WERI-Rb-1 (cell line): ENCODE measurements around the gene MYOT.

Source experiments
- DNase-seq: peaks from one replicate; pipeline ENCODE4 v3.0.0-alpha.2; 2020
- H3K27ac ChIP-seq: fragments of 250-450 bp; sonication (Bioruptor Pico); 2 replicates; pipeline ENCODE4 v1.5.1; 2020; ENCODE audit warnings: mild to moderate bottlenecking, moderate library complexity
- H3K27me3 ChIP-seq: fragments of 250-450 bp; sonication (Bioruptor Pico); 2 replicates; pipeline ENCODE4 v1.5.1; 2021; ENCODE audit warnings: mild to moderate bottlenecking, low read depth, moderate library complexity; ENCODE audit not compliant: insufficient read depth, severe bottlenecking
- H3K36me3 ChIP-seq: fragments of 250-450 bp; sonication (Bioruptor Pico); 2 replicates; pipeline ENCODE4 v1.5.1; 2020; ENCODE audit warnings: mild to moderate bottlenecking, moderate library complexity
- H3K4me3 ChIP-seq: 2 replicates; pipeline ENCODE4 v1.5.1; 2011; ENCODE audit warnings: low read depth, mild to moderate bottlenecking, control low read depth, low read length
- H3K9me3 ChIP-seq: fragments of 250-450 bp; sonication (Bioruptor Pico); 2 replicates; pipeline ENCODE4 v1.5.1; 2021; ENCODE audit warnings: mild to moderate bottlenecking, moderate library complexity; ENCODE audit not compliant: severe bottlenecking
- TF ChIP-seq, protein P1 (sequence below): IDR thresholded peaks from 2 replicates; pipeline ENCODE4 v1.5.1; 2011; ENCODE audit warnings: low read depth, mild to moderate bottlenecking, control low read depth, inconsistent platforms, low read length

MYOT gene

DNA sequence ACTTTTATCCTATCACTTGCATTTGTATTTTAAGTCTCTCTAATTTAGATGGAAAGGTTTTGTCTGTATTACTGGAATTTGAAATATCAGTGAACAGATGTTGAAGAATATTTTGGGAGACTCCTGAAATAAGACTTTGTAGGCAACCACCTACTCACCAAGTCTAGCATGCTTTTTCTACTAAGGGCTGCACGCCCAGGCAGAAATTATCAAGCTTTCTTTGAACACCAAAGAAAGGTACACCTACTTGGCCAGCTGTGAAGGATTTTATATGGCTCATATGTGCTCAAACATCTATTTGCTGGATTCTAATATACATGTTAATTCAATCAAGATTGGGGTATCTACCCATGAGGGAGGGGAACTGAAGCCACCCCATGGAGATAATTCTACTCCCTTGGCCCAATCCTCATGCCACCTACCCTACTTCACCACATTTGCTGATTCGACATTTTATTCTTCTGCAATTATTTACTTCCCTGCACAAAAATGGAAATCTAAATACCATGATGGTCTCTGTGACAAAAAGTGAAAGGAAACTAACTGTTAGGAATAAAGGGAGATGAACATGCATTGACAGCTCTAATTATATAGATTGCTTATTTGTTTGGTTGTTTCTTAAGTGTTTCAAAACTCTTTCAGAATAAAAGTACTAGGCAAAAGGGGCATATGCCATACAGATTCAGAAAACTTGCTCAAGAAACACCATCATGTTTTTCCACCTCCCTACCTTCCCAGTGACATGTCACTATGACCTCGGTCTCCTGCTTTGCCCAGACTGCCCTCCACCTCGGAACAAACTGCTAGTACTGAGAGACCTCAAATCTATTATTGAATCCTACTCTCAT, 895 bp upstream of the MYOT start:
- DNase-seq: no peak
- no peak overlapping the region for H3K27ac ChIP-seq
- no peak overlapping the region for H3K4me3 ChIP-seq
- TF ChIP-seq, protein P1, sequence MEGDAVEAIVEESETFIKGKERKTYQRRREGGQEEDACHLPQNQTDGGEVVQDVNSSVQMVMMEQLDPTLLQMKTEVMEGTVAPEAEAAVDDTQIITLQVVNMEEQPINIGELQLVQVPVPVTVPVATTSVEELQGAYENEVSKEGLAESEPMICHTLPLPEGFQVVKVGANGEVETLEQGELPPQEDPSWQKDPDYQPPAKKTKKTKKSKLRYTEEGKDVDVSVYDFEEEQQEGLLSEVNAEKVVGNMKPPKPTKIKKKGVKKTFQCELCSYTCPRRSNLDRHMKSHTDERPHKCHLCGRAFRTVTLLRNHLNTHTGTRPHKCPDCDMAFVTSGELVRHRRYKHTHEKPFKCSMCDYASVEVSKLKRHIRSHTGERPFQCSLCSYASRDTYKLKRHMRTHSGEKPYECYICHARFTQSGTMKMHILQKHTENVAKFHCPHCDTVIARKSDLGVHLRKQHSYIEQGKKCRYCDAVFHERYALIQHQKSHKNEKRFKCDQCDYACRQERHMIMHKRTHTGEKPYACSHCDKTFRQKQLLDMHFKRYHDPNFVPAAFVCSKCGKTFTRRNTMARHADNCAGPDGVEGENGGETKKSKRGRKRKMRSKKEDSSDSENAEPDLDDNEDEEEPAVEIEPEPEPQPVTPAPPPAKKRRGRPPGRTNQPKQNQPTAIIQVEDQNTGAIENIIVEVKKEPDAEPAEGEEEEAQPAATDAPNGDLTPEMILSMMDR: no peak
- H3K27me3 ChIP-seq: no peaks in the 10 kb centered on the region
- no peaks in the 10 kb centered on the region for H3K36me3 ChIP-seq
- H3K9me3 ChIP-seq: no peaks in the 10 kb centered on the region

DNA sequence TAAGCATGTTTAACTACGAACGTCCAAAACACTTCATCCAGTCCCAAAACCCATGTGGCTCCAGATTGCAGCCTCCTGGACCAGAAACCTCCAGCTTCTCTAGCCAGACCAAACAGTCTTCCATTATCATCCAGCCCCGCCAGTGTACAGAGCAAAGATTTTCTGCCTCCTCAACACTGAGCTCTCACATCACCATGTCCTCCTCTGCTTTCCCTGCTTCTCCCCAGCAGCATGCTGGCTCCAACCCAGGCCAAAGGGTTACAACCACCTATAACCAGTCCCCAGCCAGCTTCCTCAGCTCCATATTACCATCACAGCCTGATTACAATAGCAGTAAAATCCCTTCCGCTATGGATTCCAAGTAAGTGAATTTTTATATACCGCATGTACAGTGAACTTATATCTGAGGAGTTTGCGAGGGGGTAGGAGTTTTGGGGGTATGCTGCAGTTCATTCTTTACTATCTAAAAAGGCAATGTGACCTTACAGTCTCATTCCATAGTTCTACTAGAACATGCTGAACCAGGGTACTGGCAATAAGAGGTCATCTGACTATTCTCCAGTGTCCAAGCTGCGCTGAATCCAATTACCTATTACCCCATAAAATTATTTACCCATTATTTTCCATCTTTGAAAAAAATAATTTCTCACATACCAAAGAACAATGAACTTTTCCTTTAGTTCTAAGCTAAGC, 3.1 kb downstream of the MYOT start:
- no peak for DNase-seq

DNA sequence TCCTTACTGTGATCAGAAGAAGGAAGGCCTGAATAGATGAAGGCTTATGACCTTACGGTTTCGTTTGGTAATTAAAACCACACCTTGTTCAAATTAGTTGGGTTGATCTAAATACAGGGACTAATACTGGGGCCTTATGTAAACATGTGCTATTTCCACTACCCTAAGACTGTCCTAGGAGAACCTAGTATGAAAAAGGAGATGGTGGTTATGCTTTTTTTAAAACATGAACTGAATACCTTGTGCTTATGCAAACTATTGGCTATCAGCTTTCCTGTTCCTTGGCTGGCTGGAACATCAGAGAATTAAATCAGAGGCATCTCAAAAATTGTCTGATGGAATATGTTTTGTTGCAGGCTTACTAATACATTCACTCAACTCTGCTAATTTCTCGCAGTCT, 3.9 kb downstream of the MYOT start:
- no peak for DNase-seq
- Histone ChIP-seq H3K4me3 (no peak overlapping the region), H3K27me3 (no peaks in the 10 kb centered on the region), H3K9me3 (no peaks in the 10 kb centered on the region), H3K27ac (no peak overlapping the region), H3K36me3 (no peaks in the 10 kb centered on the region)
- TF ChIP-seq, protein P1: no peak

More for the DNA sequence above, 3.1 kb downstream of the MYOT start:
- H3K9me3 ChIP-seq: no peaks in the 10 kb centered on the region
- no peak overlapping the region for H3K4me3 ChIP-seq
- H3K36me3 ChIP-seq: no peaks in the 10 kb centered on the region
- no peak overlapping the region for H3K27ac ChIP-seq
- no peaks in the 10 kb centered on the region for H3K27me3 ChIP-seq
- TF ChIP-seq, protein P1: no peak

DNA sequence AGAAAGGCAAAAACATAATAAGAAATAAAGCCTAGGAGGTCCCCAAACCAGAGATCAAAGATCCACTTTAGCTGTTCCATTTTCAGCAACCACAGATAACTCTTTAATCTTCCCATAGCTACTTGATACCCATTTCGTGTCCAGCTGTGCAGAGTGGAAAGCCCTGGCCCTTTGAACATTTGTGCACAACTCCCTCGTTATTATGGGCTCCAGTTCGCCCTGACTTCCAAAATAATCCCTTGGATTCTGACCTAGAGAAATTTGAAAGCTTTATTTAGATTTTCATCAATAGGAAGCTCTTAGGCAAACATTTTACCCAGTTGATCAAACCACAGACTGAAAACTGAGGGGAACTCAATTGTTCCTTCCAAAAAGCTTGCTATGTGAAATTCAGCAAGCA, 4.8 kb downstream of the MYOT start:
- Histone ChIP-seq H3K36me3 (no peaks in the 10 kb centered on the region), H3K27me3 (no peaks in the 10 kb centered on the region), H3K9me3 (no peaks in the 10 kb centered on the region), H3K27ac (no peak overlapping the region), H3K4me3 (no peak overlapping the region)
- no peak for DNase-seq
- TF ChIP-seq, protein P1: no peak

DNA sequence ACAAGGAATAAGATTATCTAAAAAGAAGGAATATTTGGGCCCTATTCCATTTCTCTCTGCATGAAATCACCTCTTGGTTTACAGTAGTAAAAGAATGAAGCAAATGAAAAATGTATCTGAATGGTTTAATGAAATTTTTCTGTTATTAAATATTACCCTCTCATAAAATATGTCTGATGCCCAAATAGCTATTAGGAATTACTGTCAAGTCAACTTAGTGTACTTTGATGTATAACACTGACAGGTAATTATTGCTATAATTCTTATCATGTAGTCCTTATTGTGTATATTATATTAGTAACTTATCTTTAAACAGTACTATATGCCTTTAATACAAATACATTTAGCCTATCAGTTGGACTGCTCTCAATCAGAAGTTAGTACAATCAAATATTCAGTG, 8.4 kb downstream of the MYOT start:
- no peak overlapping the region for H3K27ac ChIP-seq
- TF ChIP-seq, protein P1: no peak

More for the DNA sequence above, 8.4 kb downstream of the MYOT start:
- no peaks in the 10 kb centered on the region for H3K36me3 ChIP-seq
- H3K9me3 ChIP-seq: no peaks in the 10 kb centered on the region
- H3K4me3 ChIP-seq: no peak overlapping the region
- no peaks in the 10 kb centered on the region for H3K27me3 ChIP-seq
- no peak for DNase-seq
